Keratinocyte (primary cell): ENCODE data around the gene TPK1. TPM values are rescaled to one million over a fixed set of nuclear protein-coding genes. Genes with fewer than 3 reads are reported as not detected.

Experiments
- DNase-seq: peaks from one replicate; pipeline ENCODE4 v3.0.0-alpha.2; 2011; ENCODE audit warnings: low read depth, missing footprints, low spot score
- FAIRE-seq: peaks from 2 replicates; lab custom pipeline; 2011; peaks lifted over from hg19 to GRCh38; lab: Jason Lieb, UNC
- H2AFZ ChIP-seq: 2 replicates; pipeline ENCODE4 v1.6.0; 2012; ENCODE audit warnings: low read length, control low read depth, inconsistent platforms; ENCODE audit not compliant: control insufficient read depth
- H3K27ac ChIP-seq: 2 replicates; pipeline ENCODE4 v1.5.1; 2011; ENCODE audit warnings: low read length; ENCODE audit not compliant: control insufficient read depth, insufficient read depth
- H3K27me3 ChIP-seq: 3 replicates; pipeline ENCODE4 v1.6.0; 2011; ENCODE audit warnings: low read length; ENCODE audit not compliant: control insufficient read depth, insufficient read depth; ENCODE audit errors: extremely low read depth
- H3K36me3 ChIP-seq, 2 experiments: 2 replicates in 1 of 2; 3 replicates in 1 of 2; pipeline ENCODE4 v1.5.1; 2011; ENCODE audit warnings: low read length in 2 of 2, mild to moderate bottlenecking in 1 of 2; ENCODE audit not compliant: control insufficient read depth in 2 of 2, insufficient read depth in 2 of 2; ENCODE audit errors: extremely low read depth in 1 of 2
- H3K4me1 ChIP-seq: 3 replicates; pipeline ENCODE4 v1.5.1; 2011; ENCODE audit warnings: low read length; ENCODE audit not compliant: control insufficient read depth, insufficient read depth; ENCODE audit errors: extremely low read depth
- H3K4me2 ChIP-seq: 3 replicates; pipeline ENCODE4 v1.6.0; 2011; ENCODE audit warnings: low read depth, low read length; ENCODE audit not compliant: control insufficient read depth, insufficient read depth; ENCODE audit errors: extremely low read depth
- H3K4me3 ChIP-seq, 3 experiments: fragments of 200-600 bp in 1 of 3; sonication (generic) in 1 of 3; 2 replicates in 2 of 3; 3 replicates in 1 of 3; pipeline ENCODE4 v1.5.1; 2011 to 2016; ENCODE audit warnings: low read length in 3 of 3, mild to moderate bottlenecking in 3 of 3, control low read depth in 2 of 3, inconsistent platforms in 1 of 3, low read depth in 1 of 3, mixed read lengths in 1 of 3, mixed run types in 1 of 3, moderate library complexity in 1 of 3; ENCODE audit not compliant: control insufficient read depth in 2 of 3, insufficient read depth in 2 of 3; ENCODE audit errors: extremely low read depth in 1 of 3
- H3K79me2 ChIP-seq: 2 replicates; pipeline ENCODE4 v1.6.0; 2012; ENCODE audit warnings: low read length; ENCODE audit not compliant: control insufficient read depth, insufficient read depth
- H3K9ac ChIP-seq: 3 replicates; pipeline ENCODE4 v1.6.0; 2011; ENCODE audit warnings: low read length; ENCODE audit not compliant: control insufficient read depth, insufficient read depth; ENCODE audit errors: extremely low read depth
- H3K9me1 ChIP-seq: 3 replicates; pipeline ENCODE4 v1.6.0; 2011; ENCODE audit warnings: low read length; ENCODE audit not compliant: control insufficient read depth, insufficient read depth; ENCODE audit errors: extremely low read depth
- H3K9me3 ChIP-seq: 2 replicates; pipeline ENCODE4 v1.5.1; 2012; ENCODE audit warnings: low read depth, low read length; ENCODE audit not compliant: control insufficient read depth
- H4K20me1 ChIP-seq: 3 replicates; pipeline ENCODE4 v1.6.0; 2011; ENCODE audit warnings: low read length; ENCODE audit not compliant: control insufficient read depth, insufficient read depth; ENCODE audit errors: extremely low read depth
- EZH2 ChIP-seq: IDR thresholded peaks from one replicate; pipeline ENCODE4 v1.6.1; 2012; ENCODE audit warnings: inconsistent platforms, mild to moderate bottlenecking, low read length, moderate library complexity
- dilution Hi-C: fragments of 300-500 bp; cut with MboI; formaldehyde crosslinking; loops from one replicate; pipeline ENCODE4 v1.7.0; 2020; ENCODE audit warnings: low sequenced_read_pairs; ENCODE audit not compliant: extremely low pct_ligation_motif_present
- polyA plus RNA-seq, 5 experiments: library from polyadenylated mRNA; depleted of rRNA in 3 of 5; stranded (reverse) in 3 of 5; stranded (forward) in 1 of 5; unstranded in 1 of 5; fragments of >200 nt; gene quantifications; 1 replicate in 1 of 5; 2 replicates in 3 of 5; 3 replicates in 1 of 5; pipeline versions ENCODE4 v1.2.1 to v1.2.3, GENCODE V29; 2011 to 2012; ENCODE audit warnings: missing spikeins in 2 of 5, low read depth in 1 of 5, low replicate concordance in 1 of 5
- TF ChIP-seq, protein P1 (sequence below), 3 experiments: IDR thresholded peaks in 1 of 3; conservative IDR thresholded peaks in 1 of 3; optimal IDR thresholded peaks in 1 of 3; 2 replicates in 2 of 3; 3 replicates in 1 of 3; pipeline versions ENCODE3 to v1.5.1; 2011; ENCODE audit warnings: low read length in 3 of 3, mild to moderate bottlenecking in 3 of 3, moderate library complexity in 2 of 3, control low read depth in 1 of 3, inconsistent platforms in 1 of 3; ENCODE audit not compliant: insufficient read depth in 2 of 3; ENCODE audit errors: extremely low read depth in 1 of 3

TPK1 gene
- polyA plus RNA-seq, 1 donor (not counting 4 experiments of a cell fraction or from before 2014, with no cell fraction given), result 1.9 TPM

DNA sequence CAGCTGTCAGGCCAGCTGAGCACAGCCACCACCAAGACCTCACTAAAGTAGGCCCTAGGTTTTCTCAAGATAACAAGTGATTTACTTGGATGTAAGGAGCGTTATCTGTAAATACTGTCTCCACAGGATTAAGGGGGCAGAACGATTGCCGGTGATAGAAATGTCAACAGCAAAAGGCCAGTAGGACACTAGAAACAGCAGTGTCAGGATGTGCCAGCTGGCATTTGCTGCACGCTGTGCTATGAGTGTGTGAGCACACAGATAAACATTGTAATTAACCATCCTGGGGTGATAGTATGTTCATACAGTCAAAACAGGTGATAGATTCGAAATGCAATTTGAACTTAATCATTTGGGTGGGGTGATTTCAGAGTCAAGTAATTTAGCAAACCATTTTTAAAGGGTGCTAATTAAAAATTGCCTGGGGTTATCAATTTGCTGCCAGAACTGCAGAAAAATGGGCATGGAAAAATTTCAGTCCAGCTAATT is 396.1 kb downstream of the TPK1 start:
- no peak for TF ChIP-seq EZH2
- TF ChIP-seq, protein P1, sequence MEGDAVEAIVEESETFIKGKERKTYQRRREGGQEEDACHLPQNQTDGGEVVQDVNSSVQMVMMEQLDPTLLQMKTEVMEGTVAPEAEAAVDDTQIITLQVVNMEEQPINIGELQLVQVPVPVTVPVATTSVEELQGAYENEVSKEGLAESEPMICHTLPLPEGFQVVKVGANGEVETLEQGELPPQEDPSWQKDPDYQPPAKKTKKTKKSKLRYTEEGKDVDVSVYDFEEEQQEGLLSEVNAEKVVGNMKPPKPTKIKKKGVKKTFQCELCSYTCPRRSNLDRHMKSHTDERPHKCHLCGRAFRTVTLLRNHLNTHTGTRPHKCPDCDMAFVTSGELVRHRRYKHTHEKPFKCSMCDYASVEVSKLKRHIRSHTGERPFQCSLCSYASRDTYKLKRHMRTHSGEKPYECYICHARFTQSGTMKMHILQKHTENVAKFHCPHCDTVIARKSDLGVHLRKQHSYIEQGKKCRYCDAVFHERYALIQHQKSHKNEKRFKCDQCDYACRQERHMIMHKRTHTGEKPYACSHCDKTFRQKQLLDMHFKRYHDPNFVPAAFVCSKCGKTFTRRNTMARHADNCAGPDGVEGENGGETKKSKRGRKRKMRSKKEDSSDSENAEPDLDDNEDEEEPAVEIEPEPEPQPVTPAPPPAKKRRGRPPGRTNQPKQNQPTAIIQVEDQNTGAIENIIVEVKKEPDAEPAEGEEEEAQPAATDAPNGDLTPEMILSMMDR (optimal IDR thresholded peaks at IDR 0.05 in 1 of 3, IDR thresholded peaks at IDR 0.05 in 1 of 3, conservative IDR thresholded peaks at IDR 0.05 in 1 of 3; ENCODE audit: extremely low read depth in 1 of 3, insufficient read depth in 2 of 3, low read length in 3 of 3), result no peak
- Histone ChIP-seq H3K9me1 (no peaks in the 10 kb centered on the region), H3K4me2 (no peak overlapping the region), H2AFZ (no peak overlapping the region), H4K20me1 (no peaks in the 10 kb centered on the region), H3K27ac (no peak overlapping the region), H3K9me3 (no peaks in the 10 kb centered on the region), H3K4me1 (no peaks in the 10 kb centered on the region), H3K4me3 (no peak overlapping the region), H3K79me2 (no peaks in the 10 kb centered on the region), H3K9ac (no peak overlapping the region), H3K36me3 (no peaks in the 10 kb centered on the region), H3K27me3 (no peaks in the 10 kb centered on the region)
- DNase-seq (no peak), FAIRE-seq (no peak)
- dilution Hi-C loops, result no loop called here

DNA sequence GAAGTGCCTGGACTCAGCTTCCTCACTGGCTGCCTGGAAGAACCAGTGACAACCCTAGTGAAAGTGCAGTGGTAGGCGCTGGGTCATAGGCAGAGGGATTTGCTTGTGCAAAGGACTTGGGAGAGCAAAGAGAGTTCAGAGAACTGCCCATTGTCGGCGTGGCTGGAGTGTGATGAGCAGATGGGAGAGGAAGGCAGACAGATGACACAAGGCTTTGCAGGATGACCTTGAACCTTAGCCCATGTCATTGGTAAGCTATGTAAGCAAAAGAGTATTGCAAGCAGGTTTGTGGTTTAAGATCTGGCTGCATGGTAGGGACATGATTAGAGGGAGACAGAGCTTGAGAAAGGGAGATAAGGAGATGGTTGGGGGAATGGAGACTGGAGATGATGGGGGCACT is 397.1 kb downstream of the TPK1 start:
- Histone ChIP-seq H3K9me1 (no peaks in the 10 kb centered on the region), H3K79me2 (no peaks in the 10 kb centered on the region), H3K27ac (no peak overlapping the region), H3K27me3 (no peaks in the 10 kb centered on the region), H3K36me3 (no peaks in the 10 kb centered on the region), H3K4me2 (no peak overlapping the region), H3K9me3 (no peaks in the 10 kb centered on the region), H4K20me1 (no peaks in the 10 kb centered on the region), H3K4me1 (no peaks in the 10 kb centered on the region), H2AFZ (no peak overlapping the region), H3K4me3 (no peak overlapping the region), H3K9ac (no peak overlapping the region)
- DNase-seq (no peak), FAIRE-seq (no peak)
- no peak for TF ChIP-seq EZH2
- TF ChIP-seq, protein P1 (optimal IDR thresholded peaks at IDR 0.05 in 1 of 3, IDR thresholded peaks at IDR 0.05 in 1 of 3, conservative IDR thresholded peaks at IDR 0.05 in 1 of 3; ENCODE audit: extremely low read depth in 1 of 3, insufficient read depth in 2 of 3, low read length in 3 of 3), result no peak
- dilution Hi-C loops, result no loop called here
